SH-SY5Y (cell line): ENCODE measurements around the gene TMEM120B.

Experiments used
- GATA2 ChIP-seq: IDR thresholded peaks from 2 replicates; pipeline ENCODE4 v1.6.1; 2011; ENCODE audit warnings: mild to moderate bottlenecking, low read depth, low read length
- GATA3 ChIP-seq: IDR thresholded peaks from 2 replicates; pipeline ENCODE4 v1.6.1; 2011; ENCODE audit warnings: low read depth, mild to moderate bottlenecking, low read length, moderate library complexity

- TF ChIP-seq GATA2 (no peak), GATA3 (no peak)
Measured at GRCh38 chr12:121787063-121788025, 74.8 kb downstream of the TMEM120B start.
